ENCODE data around the gene IP6K2. TPM values are rescaled to one million over a fixed set of nuclear protein-coding genes. Genes with fewer than 3 reads are reported as not detected.

IP6K2 gene
- total RNA-seq, 2 donors from 2014 or later, result 112 to 128 TPM

GRCh38 chr3:48679411-48680391, 37.3 kb downstream of the IP6K2 start:
- DNase-seq, result no peak
- intact Hi-C loops (cut with DNase I, micrococcal nuclease), result no loop called here
- ATAC-seq, result peak; percentile 31

GRCh38 chr3:48678566-48679380, 38.2 kb downstream of the IP6K2 start:
- ATAC-seq (peak; percentile 44), DNase-seq (no peak)
- intact Hi-C loops (cut with DNase I, micrococcal nuclease), result no loop called here

DNA sequence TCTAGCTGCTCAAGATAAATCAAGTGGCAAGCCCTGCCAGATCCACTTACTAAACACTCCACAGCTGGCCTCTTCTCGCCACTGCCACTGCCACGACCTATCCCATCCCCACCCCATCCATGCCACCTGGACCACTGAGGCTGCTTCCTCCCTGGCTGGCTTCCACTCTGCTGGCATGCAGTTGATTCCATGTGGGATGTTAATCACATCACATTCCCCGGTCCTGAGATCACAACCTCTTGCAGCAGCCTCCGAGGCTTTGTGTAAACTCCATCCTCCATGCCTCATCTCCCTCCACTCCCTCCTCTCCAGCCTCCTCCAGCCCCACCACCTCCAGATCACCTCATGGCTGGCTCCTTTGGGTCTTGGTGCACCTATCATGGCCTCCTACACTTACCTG, 39.0 kb downstream of the IP6K2 start:
- ATAC-seq (no peak), DNase-seq (no peak)
- intact Hi-C loops (cut with DNase I, micrococcal nuclease), result no loop called here

DNA sequence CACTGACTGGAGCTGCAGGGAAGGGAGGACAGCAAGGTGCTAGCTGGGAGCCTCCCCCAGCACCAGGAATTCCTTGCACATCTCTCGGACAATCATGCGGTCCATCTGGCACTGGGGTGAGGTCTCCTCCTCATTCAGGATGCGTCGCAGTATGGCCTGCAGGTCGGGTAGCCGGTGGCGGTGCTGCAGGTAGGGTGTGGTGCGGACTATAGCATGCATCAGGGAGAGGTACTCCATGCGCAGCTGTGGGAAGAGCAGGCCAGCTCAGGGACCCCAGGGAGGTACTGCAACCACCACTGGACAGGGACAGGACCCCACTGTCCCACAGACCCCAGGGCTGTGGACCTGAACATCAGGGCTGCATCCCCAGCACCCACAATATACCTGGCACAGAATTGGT, 42.5 kb downstream of the IP6K2 start:
- intact Hi-C loops (cut with DNase I, micrococcal nuclease), result no loop called here
- ATAC-seq (no peak), DNase-seq (no peak)

GRCh38 chr3:48672522-48672921, 44.5 kb downstream of the IP6K2 start:
- ATAC-seq (no peak), DNase-seq (no peak)
- intact Hi-C loops (cut with DNase I, micrococcal nuclease), result no loop called here

DNA sequence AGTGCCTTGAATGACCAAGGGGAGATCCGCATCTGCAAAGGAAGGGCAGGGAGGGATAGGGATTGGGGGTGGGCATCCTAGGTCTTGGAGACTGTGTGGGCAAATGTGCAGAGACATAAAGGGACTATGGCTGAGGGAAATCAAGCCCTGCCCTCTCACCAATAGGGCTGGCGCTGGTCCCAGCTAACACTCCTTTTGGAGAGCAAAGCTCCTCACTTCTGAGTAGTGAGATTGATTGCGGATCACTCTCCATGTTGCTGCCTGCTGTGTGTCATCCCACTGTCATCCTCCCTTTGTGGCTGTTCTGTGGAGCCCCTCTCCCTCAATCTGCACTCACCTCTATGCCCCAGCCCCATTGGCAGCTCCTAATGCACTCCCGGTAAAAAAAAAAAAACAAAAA, 52.1 kb downstream of the IP6K2 start:
- DNase-seq (no peak), ATAC-seq (no peak)
- intact Hi-C loops (cut with DNase I, micrococcal nuclease), result no loop called here

DNA sequence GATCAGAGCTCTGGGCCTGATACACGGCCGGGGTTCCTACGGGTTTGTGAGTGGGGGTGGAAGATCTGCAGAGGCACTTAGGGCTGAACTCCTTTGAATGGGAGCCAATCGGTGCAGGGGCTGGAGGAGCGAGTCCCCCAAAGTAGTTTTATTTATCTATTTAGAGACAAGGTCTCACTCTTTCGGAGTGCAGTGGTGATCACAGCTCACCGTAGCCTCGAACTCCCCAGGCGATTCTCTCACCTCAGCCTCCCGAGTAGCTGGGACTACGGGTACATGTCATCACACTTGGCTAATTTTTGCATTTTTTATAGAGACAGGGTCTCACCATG, 52.7 kb downstream of the IP6K2 start:
- DNase-seq, result no peak
- no peak for ATAC-seq
- intact Hi-C loops (cut with DNase I, micrococcal nuclease), result no loop called here

- DNase-seq, result peak; percentile 95 to 97
- ATAC-seq, result peak; percentile 84
- intact Hi-C loops (cut with DNase I, micrococcal nuclease), result no loop called here
Observed at GRCh38 chr3:48663489-48664312, 53.3 kb downstream of the IP6K2 start.

- DNase-seq (peak; percentile 68 to 74), ATAC-seq (peak; percentile 52)
- intact Hi-C loops (cut with DNase I, micrococcal nuclease), result no loop called here
Observed at GRCh38 chr3:48662753-48663488, 54.1 kb downstream of the IP6K2 start, which contains the start of gene CELSR3. Gene CELSR3, minus strand, starts transcription at chr3:48662886. Its CDS starts 252 bp downstream, at chr3:48662634.

DNA sequence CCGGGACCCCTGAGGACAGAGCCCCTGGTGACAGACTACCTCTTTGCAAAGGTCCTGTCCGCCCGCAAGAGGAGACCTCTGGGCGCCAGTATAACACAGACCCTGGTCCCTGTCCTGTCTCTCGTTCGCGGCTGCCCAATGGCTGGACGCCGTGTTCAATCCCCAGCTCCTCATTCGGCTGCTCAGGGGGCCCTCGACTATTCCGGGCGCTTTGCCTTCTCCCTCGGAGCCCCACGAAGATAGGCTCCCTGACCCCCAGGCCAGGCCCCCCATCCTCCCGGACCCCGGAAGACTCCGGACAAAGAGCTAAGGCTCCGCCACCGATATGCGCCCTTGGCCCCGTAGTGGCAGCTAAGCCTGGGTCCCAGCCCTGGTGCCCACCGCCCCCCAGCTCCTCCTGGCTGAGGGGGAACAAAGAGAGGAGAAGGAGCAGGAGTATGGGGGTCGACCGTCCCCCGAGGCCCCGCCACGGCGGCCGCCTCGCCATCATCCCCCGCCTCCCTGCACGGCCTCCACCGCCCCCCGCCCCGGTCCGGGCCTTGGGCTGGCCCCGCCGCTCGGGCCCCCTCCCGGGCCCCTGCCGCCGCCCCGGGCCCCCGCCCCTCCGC, 54.8 kb downstream of the IP6K2 start:
- intact Hi-C loops (cut with DNase I, micrococcal nuclease), result no loop called here
- ATAC-seq, result no peak
- no peak for DNase-seq

- intact Hi-C loops (cut with DNase I, micrococcal nuclease), result no loop called here
- ATAC-seq (peak; percentile 12), DNase-seq (peak; percentile 42 to 71)
Observed at GRCh38 chr3:48661501-48662144, 55.4 kb downstream of the IP6K2 start.

GRCh38 chr3:48660800-48661400, 56.1 kb downstream of the IP6K2 start:
- intact Hi-C loops (cut with DNase I, micrococcal nuclease), result no loop called here
- no peak for ATAC-seq
- DNase-seq, result no peak

DNA sequence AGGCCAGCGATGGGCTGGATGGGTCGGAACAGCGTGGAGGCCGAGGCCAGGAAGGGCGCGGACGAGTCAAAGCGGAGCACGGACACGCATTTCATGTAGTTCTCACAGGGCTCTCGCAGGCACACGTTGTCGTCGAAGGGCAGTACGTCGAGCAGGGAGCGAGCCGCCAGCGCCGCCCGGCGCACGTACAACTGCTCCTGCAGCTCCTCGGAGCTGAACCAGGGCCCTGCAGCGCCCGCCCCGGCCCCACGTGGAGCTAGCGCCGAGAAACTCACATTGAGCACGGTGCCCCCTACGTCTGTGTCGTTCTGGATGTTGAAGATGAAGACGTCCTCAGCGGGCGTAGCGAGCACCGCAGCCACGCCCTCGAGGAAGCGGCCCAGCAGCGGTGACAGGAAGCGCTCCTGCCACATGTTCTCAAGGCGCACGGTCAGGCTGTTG, 60.2 kb downstream of the IP6K2 start:
- peak in 1 of 2 donors; percentile 18 for DNase-seq
- intact Hi-C loops (cut with DNase I, micrococcal nuclease), result no loop called here

DNA sequence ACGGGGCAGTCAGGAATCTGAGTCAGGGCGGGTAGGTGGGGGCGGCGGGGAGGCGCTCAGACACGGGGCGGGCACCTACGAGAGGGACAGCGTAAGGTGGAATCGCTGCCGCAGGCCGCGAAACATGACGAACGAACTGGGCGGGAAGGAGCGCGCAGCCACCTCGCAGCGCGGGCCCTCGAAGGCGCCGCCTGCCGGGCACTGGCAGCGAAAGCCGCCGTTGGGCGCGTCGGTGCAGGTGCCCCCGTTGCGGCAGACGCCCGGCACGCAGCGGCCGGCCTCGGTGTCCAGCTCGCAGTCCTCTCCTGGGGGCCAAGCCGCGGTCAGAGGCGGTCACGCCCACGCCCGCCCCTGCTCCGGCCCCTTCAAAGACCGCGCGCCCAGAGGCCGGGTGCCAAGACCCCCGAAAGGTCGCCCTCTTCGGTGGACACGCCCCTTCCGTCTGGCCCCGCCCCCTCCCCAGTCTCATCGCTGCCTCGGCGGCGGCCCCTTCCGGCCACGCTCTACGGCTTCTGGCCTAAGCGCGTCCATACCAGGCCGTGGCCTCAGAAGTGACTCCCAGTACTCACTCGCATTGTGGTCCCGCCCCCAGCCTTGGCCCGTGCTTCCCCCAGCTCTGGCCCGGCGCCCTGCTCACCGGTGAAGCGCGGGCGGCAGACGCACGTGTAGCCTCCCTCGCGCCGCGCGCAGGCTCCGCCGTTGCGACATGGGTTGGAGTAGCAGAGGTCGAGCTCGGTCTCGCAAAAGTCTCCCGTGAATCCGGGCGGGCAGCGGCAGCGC, 60.8 kb downstream of the IP6K2 start:
- ATAC-seq, result peak; percentile 85
- DNase-seq, result peak; percentile 81 to 87
- intact Hi-C loops (cut with DNase I, micrococcal nuclease), result no loop called here

More for the DNA sequence above, 60.2 kb downstream of the IP6K2 start:
- ATAC-seq, result no peak

- ATAC-seq, result no peak
- DNase-seq, result peak in 1 of 2 donors; percentile 34
- intact Hi-C loops (cut with DNase I, micrococcal nuclease), result no loop called here
Observed at GRCh38 chr3:48655606-48656005, 61.4 kb downstream of the IP6K2 start.

GRCh38 chr3:48655063-48655462, 62.0 kb downstream of the IP6K2 start:
- no peak for ATAC-seq
- intact Hi-C loops (cut with DNase I, micrococcal nuclease), result no loop called here

More at GRCh38 chr3:48655063-48655462, 62.0 kb downstream of the IP6K2 start:
- DNase-seq, result no peak

Measured in left colon (tissue), 2 donors.